Keratinocyte (primary cell): ENCODE measurements around the gene CCL20. TPM values are rescaled to one million over a fixed set of nuclear protein-coding genes. Genes with fewer than 3 reads are reported as not detected.
A peak's percentile ranks its signal among the peaks of the same experiment; 100 is the strongest.

Experiments
- DNase-seq: peaks from one replicate; pipeline ENCODE4 v3.0.0-alpha.2; 2011; ENCODE audit warnings: low read depth, missing footprints, low spot score
- FAIRE-seq: peaks from 2 replicates; lab custom pipeline; 2011; peaks lifted over from hg19 to GRCh38; lab: Jason Lieb, UNC
- H2AFZ ChIP-seq: 2 replicates; pipeline ENCODE4 v1.6.0; 2012; ENCODE audit warnings: low read length, control low read depth, inconsistent platforms; ENCODE audit not compliant: control insufficient read depth
- H3K27ac ChIP-seq: 2 replicates; pipeline ENCODE4 v1.5.1; 2011; ENCODE audit warnings: low read length; ENCODE audit not compliant: control insufficient read depth, insufficient read depth
- H3K27me3 ChIP-seq: 3 replicates; pipeline ENCODE4 v1.6.0; 2011; ENCODE audit warnings: low read length; ENCODE audit not compliant: control insufficient read depth, insufficient read depth; ENCODE audit errors: extremely low read depth
- H3K36me3 ChIP-seq, 2 experiments: 2 replicates in 1 of 2; 3 replicates in 1 of 2; pipeline ENCODE4 v1.5.1; 2011; ENCODE audit warnings: low read length in 2 of 2, mild to moderate bottlenecking in 1 of 2; ENCODE audit not compliant: control insufficient read depth in 2 of 2, insufficient read depth in 2 of 2; ENCODE audit errors: extremely low read depth in 1 of 2
- H3K4me1 ChIP-seq: 3 replicates; pipeline ENCODE4 v1.5.1; 2011; ENCODE audit warnings: low read length; ENCODE audit not compliant: control insufficient read depth, insufficient read depth; ENCODE audit errors: extremely low read depth
- H3K4me2 ChIP-seq: 3 replicates; pipeline ENCODE4 v1.6.0; 2011; ENCODE audit warnings: low read depth, low read length; ENCODE audit not compliant: control insufficient read depth, insufficient read depth; ENCODE audit errors: extremely low read depth
- H3K4me3 ChIP-seq, 3 experiments: fragments of 200-600 bp in 1 of 3; sonication (generic) in 1 of 3; 2 replicates in 2 of 3; 3 replicates in 1 of 3; pipeline ENCODE4 v1.5.1; 2011 to 2016; ENCODE audit warnings: low read length in 3 of 3, mild to moderate bottlenecking in 3 of 3, control low read depth in 2 of 3, inconsistent platforms in 1 of 3, low read depth in 1 of 3, mixed read lengths in 1 of 3, mixed run types in 1 of 3, moderate library complexity in 1 of 3; ENCODE audit not compliant: control insufficient read depth in 2 of 3, insufficient read depth in 2 of 3; ENCODE audit errors: extremely low read depth in 1 of 3
- H3K79me2 ChIP-seq: 2 replicates; pipeline ENCODE4 v1.6.0; 2012; ENCODE audit warnings: low read length; ENCODE audit not compliant: control insufficient read depth, insufficient read depth
- H3K9ac ChIP-seq: 3 replicates; pipeline ENCODE4 v1.6.0; 2011; ENCODE audit warnings: low read length; ENCODE audit not compliant: control insufficient read depth, insufficient read depth; ENCODE audit errors: extremely low read depth
- H3K9me1 ChIP-seq: 3 replicates; pipeline ENCODE4 v1.6.0; 2011; ENCODE audit warnings: low read length; ENCODE audit not compliant: control insufficient read depth, insufficient read depth; ENCODE audit errors: extremely low read depth
- H3K9me3 ChIP-seq: 2 replicates; pipeline ENCODE4 v1.5.1; 2012; ENCODE audit warnings: low read depth, low read length; ENCODE audit not compliant: control insufficient read depth
- H4K20me1 ChIP-seq: 3 replicates; pipeline ENCODE4 v1.6.0; 2011; ENCODE audit warnings: low read length; ENCODE audit not compliant: control insufficient read depth, insufficient read depth; ENCODE audit errors: extremely low read depth
- EZH2 ChIP-seq: IDR thresholded peaks from one replicate; pipeline ENCODE4 v1.6.1; 2012; ENCODE audit warnings: inconsistent platforms, mild to moderate bottlenecking, low read length, moderate library complexity
- dilution Hi-C: fragments of 300-500 bp; cut with MboI; formaldehyde crosslinking; loops from one replicate; pipeline ENCODE4 v1.7.0; 2020; ENCODE audit warnings: low sequenced_read_pairs; ENCODE audit not compliant: extremely low pct_ligation_motif_present
- polyA plus RNA-seq, 5 experiments: library from polyadenylated mRNA; depleted of rRNA in 3 of 5; stranded (reverse) in 3 of 5; stranded (forward) in 1 of 5; unstranded in 1 of 5; fragments of >200 nt; gene quantifications; 1 replicate in 1 of 5; 2 replicates in 3 of 5; 3 replicates in 1 of 5; pipeline versions ENCODE4 v1.2.1 to v1.2.3, GENCODE V29; 2011 to 2012; ENCODE audit warnings: missing spikeins in 2 of 5, low read depth in 1 of 5, low replicate concordance in 1 of 5
- TF ChIP-seq, protein P1 (sequence below), 3 experiments: IDR thresholded peaks in 1 of 3; conservative IDR thresholded peaks in 1 of 3; optimal IDR thresholded peaks in 1 of 3; 2 replicates in 2 of 3; 3 replicates in 1 of 3; pipeline versions ENCODE3 to v1.5.1; 2011; ENCODE audit warnings: low read length in 3 of 3, mild to moderate bottlenecking in 3 of 3, moderate library complexity in 2 of 3, control low read depth in 1 of 3, inconsistent platforms in 1 of 3; ENCODE audit not compliant: insufficient read depth in 2 of 3; ENCODE audit errors: extremely low read depth in 1 of 3

Gene CCL20
- polyA plus RNA-seq, 1 donor (not counting 4 experiments of a cell fraction or from before 2014, with no cell fraction given) = 5.2 TPM

DNA sequence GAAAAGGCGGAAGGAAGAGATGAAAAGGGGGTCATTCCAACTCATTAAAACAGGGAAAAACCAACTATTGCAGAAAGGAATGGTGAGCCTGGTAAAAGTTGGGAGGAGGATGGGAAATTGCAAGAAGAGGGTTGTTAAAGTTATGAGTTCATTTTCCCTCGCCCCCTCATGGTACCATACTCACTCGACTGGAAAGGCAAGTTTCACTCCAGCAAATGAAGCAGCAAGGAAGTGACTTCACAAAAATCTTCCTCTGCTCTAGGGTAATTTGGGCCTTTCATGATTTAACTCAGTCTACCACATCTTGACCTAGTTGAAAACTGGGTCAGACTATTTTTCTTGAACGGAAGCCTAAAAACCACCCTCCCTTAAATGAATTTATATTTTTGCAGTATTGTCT lies 34.9 kb downstream of the CCL20 start:
- H3K27ac ChIP-seq = no peak overlapping the region
- dilution Hi-C loops = no loop called here
- no peak overlapping the region for H3K9ac ChIP-seq
- H2AFZ ChIP-seq = peak overlapping the region; percentile 23
- H3K79me2 ChIP-seq = no peaks in the 10 kb centered on the region
- no peaks in the 10 kb centered on the region for H3K9me3 ChIP-seq
- FAIRE-seq (peak; percentile 79), DNase-seq (no peak)
- H4K20me1 ChIP-seq = no peaks in the 10 kb centered on the region
- TF ChIP-seq, protein P1, sequence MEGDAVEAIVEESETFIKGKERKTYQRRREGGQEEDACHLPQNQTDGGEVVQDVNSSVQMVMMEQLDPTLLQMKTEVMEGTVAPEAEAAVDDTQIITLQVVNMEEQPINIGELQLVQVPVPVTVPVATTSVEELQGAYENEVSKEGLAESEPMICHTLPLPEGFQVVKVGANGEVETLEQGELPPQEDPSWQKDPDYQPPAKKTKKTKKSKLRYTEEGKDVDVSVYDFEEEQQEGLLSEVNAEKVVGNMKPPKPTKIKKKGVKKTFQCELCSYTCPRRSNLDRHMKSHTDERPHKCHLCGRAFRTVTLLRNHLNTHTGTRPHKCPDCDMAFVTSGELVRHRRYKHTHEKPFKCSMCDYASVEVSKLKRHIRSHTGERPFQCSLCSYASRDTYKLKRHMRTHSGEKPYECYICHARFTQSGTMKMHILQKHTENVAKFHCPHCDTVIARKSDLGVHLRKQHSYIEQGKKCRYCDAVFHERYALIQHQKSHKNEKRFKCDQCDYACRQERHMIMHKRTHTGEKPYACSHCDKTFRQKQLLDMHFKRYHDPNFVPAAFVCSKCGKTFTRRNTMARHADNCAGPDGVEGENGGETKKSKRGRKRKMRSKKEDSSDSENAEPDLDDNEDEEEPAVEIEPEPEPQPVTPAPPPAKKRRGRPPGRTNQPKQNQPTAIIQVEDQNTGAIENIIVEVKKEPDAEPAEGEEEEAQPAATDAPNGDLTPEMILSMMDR (optimal IDR thresholded peaks at IDR 0.05 in 1 of 3, IDR thresholded peaks at IDR 0.05 in 1 of 3, conservative IDR thresholded peaks at IDR 0.05 in 1 of 3; ENCODE audit: extremely low read depth in 1 of 3, insufficient read depth in 2 of 3, low read length in 3 of 3) = no peak
- no peaks in the 10 kb centered on the region for H3K36me3 ChIP-seq
- no peak overlapping the region for H3K4me2 ChIP-seq
- no peak overlapping the region for H3K4me3 ChIP-seq
- no peaks in the 10 kb centered on the region for H3K27me3 ChIP-seq
- peaks cover 25% of the 10 kb centered on the region for H3K4me1 ChIP-seq
- H3K9me1 ChIP-seq = no peaks in the 10 kb centered on the region

DNA sequence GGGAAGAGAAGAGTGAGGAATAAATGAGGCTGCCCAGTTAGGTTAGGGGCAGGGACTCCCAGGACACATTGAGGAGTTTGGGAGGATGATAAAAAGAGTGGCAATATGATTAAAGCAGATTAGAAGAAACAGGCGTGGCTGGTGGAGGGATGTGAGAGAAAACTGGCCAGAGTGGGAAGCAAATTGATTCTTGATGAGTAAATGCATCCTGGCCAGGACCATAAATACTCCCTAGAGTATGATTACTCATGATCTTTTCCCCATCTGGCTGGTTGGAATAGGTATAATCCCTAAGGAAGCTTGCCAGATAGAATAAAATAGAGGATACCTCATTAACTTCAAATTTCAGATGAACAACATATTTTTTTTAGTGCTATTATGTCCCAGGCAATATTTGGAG lies 36.3 kb downstream of the CCL20 start:
- Histone ChIP-seq H3K9ac (no peak overlapping the region), H3K9me1 (no peaks in the 10 kb centered on the region), H3K4me3 (no peak overlapping the region), H3K9me3 (no peaks in the 10 kb centered on the region), H3K27me3 (no peaks in the 10 kb centered on the region), H2AFZ (no peak overlapping the region), H3K4me2 (no peak overlapping the region), H4K20me1 (no peaks in the 10 kb centered on the region), H3K36me3 (no peaks in the 10 kb centered on the region), H3K27ac (no peak overlapping the region), H3K79me2 (no peaks in the 10 kb centered on the region), H3K4me1 (peaks cover 28% of the 10 kb centered on the region)
- peak; percentile 75 for FAIRE-seq
- dilution Hi-C loops = no loop called here
- TF ChIP-seq, protein P1 (optimal IDR thresholded peaks at IDR 0.05 in 1 of 3, IDR thresholded peaks at IDR 0.05 in 1 of 3, conservative IDR thresholded peaks at IDR 0.05 in 1 of 3; ENCODE audit: extremely low read depth in 1 of 3, insufficient read depth in 2 of 3, low read length in 3 of 3) = no peak
- no peak for TF ChIP-seq EZH2
- no peak for DNase-seq
